ENCODE results near the gene SMYD1.

SMYD1 gene

DNA sequence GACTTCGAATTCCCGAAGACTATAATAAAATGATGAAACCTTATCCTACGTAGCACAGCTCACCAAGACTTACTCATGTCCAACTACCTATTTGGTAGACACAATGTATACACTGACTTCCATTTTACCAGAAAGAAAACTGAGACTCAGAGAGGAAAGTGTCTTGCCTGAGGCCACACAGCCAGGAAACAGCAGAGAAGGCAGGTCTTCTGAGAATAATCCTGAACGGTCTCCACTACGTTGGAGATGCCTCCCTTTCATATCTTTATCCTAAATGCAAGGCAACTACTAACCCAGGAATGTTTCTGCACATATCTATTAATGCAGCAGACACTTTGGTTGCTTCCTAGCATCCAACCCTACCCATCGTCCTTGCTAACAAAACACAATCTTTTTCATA lies 72.2 kb downstream of the SMYD1 start:
- Histone ChIP-seq H3K4me3 (IDR thresholded peaks at IDR 0.05; ENCODE audit: insufficient read depth, low read depth, low read length) (no peak overlapping the region), H3K27ac (no peak overlapping the region), H2AFZ (ENCODE audit: low read depth) (no peak overlapping the region), H3K9ac (no peak overlapping the region), H4K20me1 (ENCODE audit: insufficient read depth) (no peaks in the 10 kb centered on the region), H3K4me1 (ENCODE audit: low read depth, poor library complexity, severe bottlenecking) (no peaks in the 10 kb centered on the region), H3K79me2 (ENCODE audit: insufficient read depth, low read depth) (no peaks in the 10 kb centered on the region), H3K4me2 (no peak overlapping the region), H3K36me3 (ENCODE audit: insufficient read depth) (no peaks in the 10 kb centered on the region), H3K27me3 (ENCODE audit: insufficient read depth, low read depth) (no peaks in the 10 kb centered on the region)
- TF ChIP-seq, protein P1, sequence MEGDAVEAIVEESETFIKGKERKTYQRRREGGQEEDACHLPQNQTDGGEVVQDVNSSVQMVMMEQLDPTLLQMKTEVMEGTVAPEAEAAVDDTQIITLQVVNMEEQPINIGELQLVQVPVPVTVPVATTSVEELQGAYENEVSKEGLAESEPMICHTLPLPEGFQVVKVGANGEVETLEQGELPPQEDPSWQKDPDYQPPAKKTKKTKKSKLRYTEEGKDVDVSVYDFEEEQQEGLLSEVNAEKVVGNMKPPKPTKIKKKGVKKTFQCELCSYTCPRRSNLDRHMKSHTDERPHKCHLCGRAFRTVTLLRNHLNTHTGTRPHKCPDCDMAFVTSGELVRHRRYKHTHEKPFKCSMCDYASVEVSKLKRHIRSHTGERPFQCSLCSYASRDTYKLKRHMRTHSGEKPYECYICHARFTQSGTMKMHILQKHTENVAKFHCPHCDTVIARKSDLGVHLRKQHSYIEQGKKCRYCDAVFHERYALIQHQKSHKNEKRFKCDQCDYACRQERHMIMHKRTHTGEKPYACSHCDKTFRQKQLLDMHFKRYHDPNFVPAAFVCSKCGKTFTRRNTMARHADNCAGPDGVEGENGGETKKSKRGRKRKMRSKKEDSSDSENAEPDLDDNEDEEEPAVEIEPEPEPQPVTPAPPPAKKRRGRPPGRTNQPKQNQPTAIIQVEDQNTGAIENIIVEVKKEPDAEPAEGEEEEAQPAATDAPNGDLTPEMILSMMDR (conservative IDR thresholded peaks at IDR 0.05; ENCODE audit: low read depth, low read length) = no peak

DNA sequence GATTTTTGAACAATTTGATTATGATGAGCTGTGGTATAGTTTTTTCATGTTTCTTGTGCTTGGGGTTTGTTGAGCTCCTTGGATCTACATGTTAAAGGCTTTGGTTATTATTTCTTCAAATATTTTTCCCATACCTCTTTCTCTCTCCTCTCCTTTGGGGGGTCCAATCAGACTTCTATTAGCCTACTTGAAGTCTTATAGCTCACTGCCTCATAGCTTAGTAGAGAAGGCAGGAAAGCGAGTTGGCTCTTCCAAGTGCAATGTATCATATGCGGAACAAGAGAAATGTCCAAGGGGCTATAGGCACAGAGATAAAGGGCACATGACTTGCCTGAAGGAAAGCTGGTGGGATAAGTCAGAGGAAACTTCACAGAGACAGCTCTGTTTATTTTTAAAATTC lies 74.3 kb downstream of the SMYD1 start:
- Histone ChIP-seq H3K79me2 (ENCODE audit: insufficient read depth, low read depth) (no peaks in the 10 kb centered on the region), H3K36me3 (ENCODE audit: insufficient read depth) (no peaks in the 10 kb centered on the region), H4K20me1 (ENCODE audit: insufficient read depth) (no peaks in the 10 kb centered on the region), H3K27ac (no peak overlapping the region), H3K4me3 (IDR thresholded peaks at IDR 0.05; ENCODE audit: insufficient read depth, low read depth, low read length) (no peak overlapping the region), H3K27me3 (ENCODE audit: insufficient read depth, low read depth) (no peaks in the 10 kb centered on the region), H3K4me1 (ENCODE audit: low read depth, poor library complexity, severe bottlenecking) (no peaks in the 10 kb centered on the region), H3K9ac (no peak overlapping the region), H2AFZ (ENCODE audit: low read depth) (no peak overlapping the region), H3K4me2 (no peak overlapping the region)
- TF ChIP-seq, protein P1 (conservative IDR thresholded peaks at IDR 0.05; ENCODE audit: low read depth, low read length) = no peak

DNA sequence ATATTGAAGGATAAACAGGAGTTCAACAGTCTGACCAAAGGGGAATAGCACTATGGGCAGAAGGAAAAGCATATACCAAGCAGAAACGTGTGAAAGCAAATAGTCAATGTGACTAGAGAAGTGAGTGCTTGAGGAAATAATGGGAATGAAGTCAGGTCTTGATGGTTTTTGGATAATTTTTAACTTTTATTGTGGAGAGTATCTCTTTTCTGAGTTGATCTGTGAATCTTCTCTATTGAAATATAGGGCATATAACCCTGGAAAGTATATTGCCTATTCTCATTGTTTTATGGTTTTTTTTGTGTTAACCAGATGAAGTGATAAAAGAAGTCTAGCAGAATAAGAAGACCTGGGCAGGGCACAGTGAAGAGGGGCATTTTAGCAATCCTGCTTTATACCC lies 76.6 kb downstream of the SMYD1 start:
- Histone ChIP-seq H3K27me3 (ENCODE audit: insufficient read depth, low read depth) (no peaks in the 10 kb centered on the region), H3K27ac (no peak overlapping the region), H3K4me1 (ENCODE audit: low read depth, poor library complexity, severe bottlenecking) (no peaks in the 10 kb centered on the region), H3K36me3 (ENCODE audit: insufficient read depth) (no peaks in the 10 kb centered on the region), H3K4me3 (IDR thresholded peaks at IDR 0.05; ENCODE audit: insufficient read depth, low read depth, low read length) (no peak overlapping the region), H4K20me1 (ENCODE audit: insufficient read depth) (no peaks in the 10 kb centered on the region), H3K79me2 (ENCODE audit: insufficient read depth, low read depth) (no peaks in the 10 kb centered on the region), H3K9ac (no peak overlapping the region), H3K4me2 (no peak overlapping the region), H2AFZ (ENCODE audit: low read depth) (no peak overlapping the region)
- TF ChIP-seq, protein P1 (conservative IDR thresholded peaks at IDR 0.05; ENCODE audit: low read depth, low read length) = no peak

DNA sequence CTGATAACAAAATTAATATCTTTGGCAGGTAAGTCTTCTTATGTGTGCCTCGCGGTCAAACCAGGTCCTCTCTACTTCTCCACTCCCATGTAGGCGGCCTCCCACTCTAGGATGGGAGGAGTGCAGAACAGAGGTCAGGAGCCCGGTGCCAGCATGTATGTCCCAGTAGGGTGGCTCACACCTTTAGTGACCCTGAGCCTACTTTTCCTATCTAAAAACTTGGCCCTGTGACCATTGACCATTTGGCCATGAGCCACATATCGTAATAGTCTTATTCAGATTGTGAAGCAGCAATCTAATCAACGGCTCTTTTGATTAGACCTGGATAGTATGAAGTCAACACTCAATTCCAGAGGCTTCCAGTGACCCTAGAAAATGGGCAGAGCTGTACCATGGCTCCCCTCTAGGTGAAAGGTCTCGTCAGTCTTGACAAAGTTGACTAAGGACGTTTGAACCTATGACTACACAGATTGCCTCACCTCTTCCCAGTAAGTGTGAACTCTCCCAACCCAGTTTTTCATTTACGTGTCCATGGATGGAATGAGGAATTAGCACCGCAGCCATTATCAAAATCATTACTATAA lies 77.4 kb downstream of the SMYD1 start:
- H3K27ac ChIP-seq = no peak overlapping the region
- H2AFZ ChIP-seq (ENCODE audit: low read depth) = no peak overlapping the region
- no peak overlapping the region for H3K4me3 ChIP-seq (IDR thresholded peaks at IDR 0.05; ENCODE audit: insufficient read depth, low read depth, low read length)
- no peaks in the 10 kb centered on the region for H3K79me2 ChIP-seq (ENCODE audit: insufficient read depth, low read depth)
- H3K4me1 ChIP-seq (ENCODE audit: low read depth, poor library complexity, severe bottlenecking) = no peaks in the 10 kb centered on the region
- TF ChIP-seq, protein P1 (conservative IDR thresholded peaks at IDR 0.05; ENCODE audit: low read depth, low read length) = no peak
- no peaks in the 10 kb centered on the region for H3K36me3 ChIP-seq (ENCODE audit: insufficient read depth)
- no peaks in the 10 kb centered on the region for H3K27me3 ChIP-seq (ENCODE audit: insufficient read depth, low read depth)
- no peak overlapping the region for H3K9ac ChIP-seq
- no peak overlapping the region for H3K4me2 ChIP-seq
- H4K20me1 ChIP-seq (ENCODE audit: insufficient read depth) = no peaks in the 10 kb centered on the region
